T47D (cell line): Measurements from ENCODE around the gene LASP1.
"Not testable (repeated sequence)": the region's sequence is repeated elsewhere in the genome, so short reads cannot be mapped to it uniquely, and the experiment has no call there.

Source experiments
- DNase-seq, 2 experiments: peaks; one replicate each; pipeline versions ENCODE4 v3.0.0 to v3.0.0-alpha.2; 2011 to 2012; ENCODE audit warnings: low read depth in 1 of 2, low spot score in 1 of 2
- JUND ChIP-seq: IDR thresholded peaks from 2 replicates; pipeline ENCODE4 v1.6.1; 2012; ENCODE audit warnings: low read depth
- in situ Hi-C: cut with HindIII; loops from 2 replicates; pipeline ENCODE4 v1.10.0; 2016; ENCODE audit warnings: low sequenced_read_pairs, low pct_unique_long_range_greater_than_20kb

The LASP1 gene

GRCh38 chr17:38869526-38870258 lies at the start of gene LASP1:
Gene LASP1, plus strand, starts transcription at chr17:38870058. Its CDS starts 132 bp downstream, at chr17:38870190.
- in situ Hi-C loops = no loop called here
- TF ChIP-seq JUND = no peak
- DNase-seq = peak; percentile 86 to 95

GRCh38 chr17:38824899-38825761 lies 44.7 kb upstream of the LASP1 start, which contains the start of gene CWC25:
Gene CWC25, minus strand, starts transcription at chr17:38825321. Its CDS starts 138 bp downstream, at chr17:38825183.
- in situ Hi-C loops = no loop called here
- TF ChIP-seq JUND = no peak

GRCh38 chr17:38825762-38826247 lies 44.1 kb upstream of the LASP1 start:
- in situ Hi-C loops = no loop called here
- no peak for TF ChIP-seq JUND
- no peak for DNase-seq

More at GRCh38 chr17:38824899-38825761, 44.7 kb upstream of the LASP1 start, which contains the start of gene CWC25:
- peak; percentile 85 to 98 for DNase-seq

GRCh38 chr17:38844261-38844757 lies 25.5 kb upstream of the LASP1 start:
- no peak for DNase-seq
- in situ Hi-C loops = no loop called here

GRCh38 chr17:38848557-38848891 lies 21.3 kb upstream of the LASP1 start:
- no peak for TF ChIP-seq JUND
- in situ Hi-C loops = no loop called here
- DNase-seq = no peak

More at GRCh38 chr17:38844261-38844757, 25.5 kb upstream of the LASP1 start:
- no peak for TF ChIP-seq JUND

- DNase-seq = no peak
- TF ChIP-seq JUND = no peak
- in situ Hi-C loops = no loop called here
Observed at GRCh38 chr17:38848939-38849605, 20.8 kb upstream of the LASP1 start.

GRCh38 chr17:38850374-38850773 lies 19.5 kb upstream of the LASP1 start:
- in situ Hi-C loops = no loop called here

GRCh38 chr17:38851434-38851833 lies 18.4 kb upstream of the LASP1 start:
- in situ Hi-C loops = no loop called here
- no peak for TF ChIP-seq JUND
- DNase-seq = no peak

More at GRCh38 chr17:38850374-38850773, 19.5 kb upstream of the LASP1 start:
- TF ChIP-seq JUND = no peak
- no peak for DNase-seq

GRCh38 chr17:38852771-38853291 lies 17.0 kb upstream of the LASP1 start:
- in situ Hi-C loops = no loop called here
- no peak for TF ChIP-seq JUND
- no peak for DNase-seq

- DNase-seq = peak; percentile 76 to 99
- in situ Hi-C loops = no loop called here
- no peak; the same call in 1 of the 2 replicates for TF ChIP-seq JUND
Observed at GRCh38 chr17:38853292-38854219, 16.3 kb upstream of the LASP1 start, which contains the start of gene RPL23. Gene RPL23, minus strand, starts transcription at chr17:38853721. Its CDS starts 11 bp downstream, at chr17:38853710.

- DNase-seq, in situ Hi-C loops: not testable (repeated sequence)
Observed at GRCh38 chr17:38855101-38855714, 14.7 kb upstream of the LASP1 start.
